ENCODE results near the gene MAP3K2. TPM values are rescaled to one million over a fixed set of nuclear protein-coding genes. Genes with fewer than 3 reads are reported as not detected.

Gene MAP3K2
- total RNA-seq, 1 donor from 2014 or later: 47.6 TPM

GRCh38 chr2:127419112-127419430 is 31.3 kb upstream of the MAP3K2 start:
- H3K4me3 Mint-ChIP-seq: no peak overlapping the region
- no peak overlapping the region for H3K27ac Mint-ChIP-seq
- peaks cover 26% of the 10 kb centered on the region for H3K4me1 Mint-ChIP-seq
- peaks cover 51% of the 10 kb centered on the region for H3K27me3 Mint-ChIP-seq (ENCODE audit: low read depth)
- H3K36me3 Mint-ChIP-seq: no peaks in the 10 kb centered on the region
- DNase-seq (ENCODE audit: low spot score in 2 of 2, unreplicated experiment in 2 of 2): no peak
- no peak for TF ChIP-seq CTCF (IDR thresholded peaks at IDR 0.05; ENCODE audit: unreplicated experiment)
- no peaks in the 10 kb centered on the region for H3K9me3 Mint-ChIP-seq

GRCh38 chr2:127418300-127419111 is 30.7 kb upstream of the MAP3K2 start, which contains the start of gene PROC:
PROC (plus strand) TSS chr2:127418427; CDS start chr2:127419943, 1,516 bp downstream.
- DNase-seq (ENCODE audit: low spot score in 2 of 2, unreplicated experiment in 2 of 2): no peak
- Mint-ChIP-seq H3K4me3 (no peak within 1 kb of the TSS), H3K27me3 (ENCODE audit: low read depth) (peaks cover 45% of the 10 kb centered on the region), H3K27ac (no peak within 1 kb of the TSS), H3K36me3 (peaks cover 2% of the 10 kb centered on the region), H3K4me1 (peaks cover 23% of the 10 kb centered on the region), H3K9me3 (peaks cover 5% of the 10 kb centered on the region)
- TF ChIP-seq CTCF (IDR thresholded peaks at IDR 0.05; ENCODE audit: unreplicated experiment): no peak

GRCh38 chr2:127417406-127417805 is 29.6 kb upstream of the MAP3K2 start:
- peaks cover 23% of the 10 kb centered on the region for H3K4me1 Mint-ChIP-seq
- no peak overlapping the region for H3K4me3 Mint-ChIP-seq
- H3K36me3 Mint-ChIP-seq: peaks cover 2% of the 10 kb centered on the region
- TF ChIP-seq CTCF (IDR thresholded peaks at IDR 0.05; ENCODE audit: unreplicated experiment): no peak
- H3K27me3 Mint-ChIP-seq (ENCODE audit: low read depth): peaks cover 36% of the 10 kb centered on the region
- no peak overlapping the region for H3K27ac Mint-ChIP-seq
- no peak for DNase-seq (ENCODE audit: low spot score in 2 of 2, unreplicated experiment in 2 of 2)
- peaks cover 16% of the 10 kb centered on the region for H3K9me3 Mint-ChIP-seq

- Mint-ChIP-seq H3K4me3 (peak overlapping the region; percentile 59), H3K4me1 (peaks cover 30% of the 10 kb centered on the region), H3K36me3 (peaks cover 2% of the 10 kb centered on the region), H3K27me3 (ENCODE audit: low read depth) (peaks cover 28% of the 10 kb centered on the region), H3K9me3 (peaks cover 17% of the 10 kb centered on the region), H3K27ac (no peak overlapping the region)
- TF ChIP-seq CTCF (IDR thresholded peaks at IDR 0.05; ENCODE audit: unreplicated experiment): no peak
- DNase-seq (ENCODE audit: low spot score in 2 of 2, unreplicated experiment in 2 of 2): no peak
Measured at GRCh38 chr2:127416506-127417001, 28.8 kb upstream of the MAP3K2 start.

- H3K27me3 Mint-ChIP-seq (ENCODE audit: low read depth): peaks cover 21% of the 10 kb centered on the region
- H3K4me1 Mint-ChIP-seq: peaks cover 37% of the 10 kb centered on the region
- peaks cover 2% of the 10 kb centered on the region for H3K36me3 Mint-ChIP-seq
- peak overlapping the region; percentile 53 for H3K27ac Mint-ChIP-seq
- peak; percentile 66 for TF ChIP-seq CTCF (IDR thresholded peaks at IDR 0.05; ENCODE audit: unreplicated experiment)
- H3K4me3 Mint-ChIP-seq: peak overlapping the region; percentile 59
- H3K9me3 Mint-ChIP-seq: peaks cover 17% of the 10 kb centered on the region
- peak; percentile 48 to 76 for DNase-seq (ENCODE audit: low spot score in 2 of 2, unreplicated experiment in 2 of 2)
Measured at GRCh38 chr2:127415593-127416505, 28.1 kb upstream of the MAP3K2 start.
